OCI-LY1 (cell line): Measurements from ENCODE around the gene NEURL2.

ENCODE experiments used
- H2AFZ ChIP-seq: fragments of 200-600 bp; sonication (generic), shearing (Covaris generic); 2 replicates; pipeline ENCODE4 v1.6.0; 2014; ENCODE audit warnings: antibody characterized with exemption, mild to moderate bottlenecking, low read length
- H3F3A ChIP-seq: fragments of 200-600 bp; sonication (generic), shearing (Covaris generic); 2 replicates; pipeline ENCODE4 v1.6.0; 2014; ENCODE audit warnings: mild to moderate bottlenecking, antibody characterized with exemption, low read length, moderate library complexity; ENCODE audit not compliant: insufficient read depth
- H3K27ac ChIP-seq: fragments of 200-600 bp; sonication (generic); 2 replicates; pipeline ENCODE4 v1.5.1; 2014; ENCODE audit warnings: low read length, mixed run types, mild to moderate bottlenecking, low read depth; ENCODE audit not compliant: poor library complexity, severe bottlenecking
- H3K27me3 ChIP-seq: fragments of 200-600 bp; sonication (generic); 2 replicates; pipeline ENCODE4 v1.6.0; 2014; ENCODE audit warnings: antibody characterized with exemption, mild to moderate bottlenecking, low read length, moderate library complexity; ENCODE audit not compliant: insufficient read depth
- H3K36me3 ChIP-seq: fragments of 200-600 bp; sonication (generic); 2 replicates; pipeline ENCODE4 v1.6.1; 2014; ENCODE audit warnings: mild to moderate bottlenecking, antibody characterized with exemption, low read length, moderate library complexity, mixed read lengths; ENCODE audit not compliant: insufficient read depth
- H3K4me1 ChIP-seq: fragments of 200-600 bp; sonication (generic); 2 replicates; pipeline ENCODE4 v1.5.1; 2014; ENCODE audit warnings: mild to moderate bottlenecking, low read length, moderate library complexity; ENCODE audit not compliant: insufficient read depth, severe bottlenecking
- H3K4me2 ChIP-seq: fragments of 200-600 bp; sonication (generic), shearing (Covaris generic); 2 replicates; pipeline ENCODE4 v1.6.1; 2014; ENCODE audit warnings: low read length
- H3K4me3 ChIP-seq: fragments of 200-600 bp; sonication (generic); 2 replicates; pipeline ENCODE4 v1.5.1; 2014; ENCODE audit warnings: low read length, low read depth, mild to moderate bottlenecking, mixed read lengths; ENCODE audit not compliant: poor library complexity, severe bottlenecking
- H3K79me2 ChIP-seq: fragments of 200-600 bp; shearing (Covaris generic); 2 replicates; pipeline ENCODE4 v1.6.1; 2016; ENCODE audit warnings: mixed run types, low read length, mixed read lengths; ENCODE audit not compliant: insufficient read depth
- H3K9ac ChIP-seq: fragments of 200-600 bp; sonication (generic), shearing (Covaris generic); 2 replicates; pipeline ENCODE4 v1.6.1; 2014; ENCODE audit warnings: mild to moderate bottlenecking, low read length, mixed read lengths
- H3K9me2 ChIP-seq: fragments of 200-600 bp; sonication (generic), shearing (Covaris generic); 2 replicates; pipeline ENCODE4 v1.6.1; 2014; ENCODE audit warnings: low read depth, mild to moderate bottlenecking, low read length, mixed read lengths
- H3K9me3 ChIP-seq: fragments of 200-600 bp; shearing (Covaris generic); 2 replicates; pipeline ENCODE4 v1.6.1; 2014; ENCODE audit warnings: low read length, mixed read lengths
- H4K20me1 ChIP-seq: fragments of 200-600 bp; sonication (generic), shearing (Covaris generic); 2 replicates; pipeline ENCODE4 v1.6.0; 2016; ENCODE audit warnings: mild to moderate bottlenecking, low read length; ENCODE audit not compliant: insufficient read depth
- EZH2 ChIP-seq: fragments of 200-600 bp; sonication (generic), shearing (Covaris generic); IDR thresholded peaks from 2 replicates; pipeline ENCODE4 v1.8.0; 2017; ENCODE audit warnings: borderline replicate concordance, mixed run types, mild to moderate bottlenecking, antibody characterized with exemption, low read length, moderate library complexity, mixed read lengths
- TF ChIP-seq, protein P1 (sequence below): fragments of 200-600 bp; sonication (generic), shearing (Covaris generic); IDR thresholded peaks from 2 replicates; pipeline ENCODE4 v1.5.1; 2017; ENCODE audit warnings: mild to moderate bottlenecking, antibody characterized with exemption, low read length, moderate library complexity, mixed read lengths

NEURL2 gene

DNA sequence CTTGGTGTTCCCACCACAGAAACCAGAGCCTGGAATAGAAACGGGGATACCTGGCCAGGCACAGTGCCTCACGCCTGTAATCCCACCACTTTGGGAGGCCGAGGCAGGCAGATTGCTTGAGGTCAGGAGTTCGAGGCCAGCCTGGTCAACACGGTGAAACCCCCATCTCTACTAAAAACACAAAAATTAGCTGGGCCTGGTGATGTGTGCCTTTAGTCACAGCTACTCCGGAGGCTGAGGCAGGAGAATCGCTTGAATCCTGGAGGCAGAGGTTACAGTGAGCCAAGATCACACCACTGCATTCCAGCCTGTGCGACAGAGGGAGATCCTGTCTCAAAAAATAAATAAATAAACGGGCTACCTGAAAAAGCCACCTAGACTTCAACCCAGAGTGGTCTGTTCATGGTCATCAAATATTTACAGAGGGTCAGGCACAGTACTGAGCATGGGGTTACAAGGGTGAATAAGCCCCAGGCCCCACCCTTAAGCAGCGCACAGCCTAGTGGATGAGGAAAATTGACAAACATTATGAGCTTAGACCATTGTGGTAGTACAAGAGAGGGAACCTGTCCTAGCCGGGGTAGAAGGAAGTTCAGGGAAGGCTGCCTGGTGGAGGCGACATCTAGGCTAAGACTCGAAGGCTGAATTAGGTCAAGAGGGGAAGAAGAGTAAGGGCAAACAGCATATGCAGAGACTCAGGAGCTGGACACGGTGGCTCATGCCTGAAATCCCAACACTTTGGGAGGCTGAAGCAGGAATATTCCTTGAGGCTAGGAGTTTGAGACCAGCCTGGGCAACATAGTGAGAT lies 36.3 kb upstream of the NEURL2 start:
- Histone ChIP-seq H3K9ac (no peak overlapping the region), H3K36me3 (no peaks in the 10 kb centered on the region), H3K79me2 (no peaks in the 10 kb centered on the region), H2AFZ (no peak overlapping the region), H3K4me2 (no peak overlapping the region), H3K27ac (no peak overlapping the region), H3K4me3 (no peak overlapping the region), H3K4me1 (no peaks in the 10 kb centered on the region), H4K20me1 (no peaks in the 10 kb centered on the region), H3K9me2 (no peaks in the 10 kb centered on the region), H3F3A (no peaks in the 10 kb centered on the region), H3K9me3 (no peaks in the 10 kb centered on the region), H3K27me3 (0 out of 2 replicates have a peak, but pooled peaks cover 3% of the 10 kb centered on the region)
- TF ChIP-seq, protein P1, sequence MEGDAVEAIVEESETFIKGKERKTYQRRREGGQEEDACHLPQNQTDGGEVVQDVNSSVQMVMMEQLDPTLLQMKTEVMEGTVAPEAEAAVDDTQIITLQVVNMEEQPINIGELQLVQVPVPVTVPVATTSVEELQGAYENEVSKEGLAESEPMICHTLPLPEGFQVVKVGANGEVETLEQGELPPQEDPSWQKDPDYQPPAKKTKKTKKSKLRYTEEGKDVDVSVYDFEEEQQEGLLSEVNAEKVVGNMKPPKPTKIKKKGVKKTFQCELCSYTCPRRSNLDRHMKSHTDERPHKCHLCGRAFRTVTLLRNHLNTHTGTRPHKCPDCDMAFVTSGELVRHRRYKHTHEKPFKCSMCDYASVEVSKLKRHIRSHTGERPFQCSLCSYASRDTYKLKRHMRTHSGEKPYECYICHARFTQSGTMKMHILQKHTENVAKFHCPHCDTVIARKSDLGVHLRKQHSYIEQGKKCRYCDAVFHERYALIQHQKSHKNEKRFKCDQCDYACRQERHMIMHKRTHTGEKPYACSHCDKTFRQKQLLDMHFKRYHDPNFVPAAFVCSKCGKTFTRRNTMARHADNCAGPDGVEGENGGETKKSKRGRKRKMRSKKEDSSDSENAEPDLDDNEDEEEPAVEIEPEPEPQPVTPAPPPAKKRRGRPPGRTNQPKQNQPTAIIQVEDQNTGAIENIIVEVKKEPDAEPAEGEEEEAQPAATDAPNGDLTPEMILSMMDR = no peak
- no peak for TF ChIP-seq EZH2

DNA sequence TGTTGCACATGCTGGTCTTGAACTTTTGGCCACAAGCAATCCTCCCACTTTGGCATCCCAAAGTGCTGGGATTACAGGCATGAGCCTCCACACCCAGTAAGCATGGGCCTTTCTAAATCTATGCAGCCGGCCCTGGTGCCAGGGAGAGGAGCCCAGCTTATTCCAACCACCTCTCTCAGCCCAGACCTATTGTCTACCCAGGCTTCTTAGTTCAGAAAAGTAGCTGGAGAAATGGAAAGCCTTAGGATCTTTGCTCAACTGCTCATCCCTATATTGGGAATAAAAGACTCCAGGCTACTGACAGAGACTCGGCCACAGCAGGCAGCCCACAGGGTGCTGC lies 35.7 kb upstream of the NEURL2 start:
- no peak for TF ChIP-seq EZH2
- TF ChIP-seq, protein P1 = no peak
- Histone ChIP-seq H3K4me1 (no peaks in the 10 kb centered on the region), H3K36me3 (no peaks in the 10 kb centered on the region), H3K9ac (no peak overlapping the region), H4K20me1 (no peaks in the 10 kb centered on the region), H3K27me3 (0 out of 2 replicates have a peak, but pooled peaks cover 3% of the 10 kb centered on the region), H2AFZ (no peak overlapping the region), H3K9me2 (no peaks in the 10 kb centered on the region), H3F3A (no peaks in the 10 kb centered on the region), H3K27ac (no peak overlapping the region), H3K9me3 (no peaks in the 10 kb centered on the region), H3K79me2 (no peaks in the 10 kb centered on the region), H3K4me3 (no peak overlapping the region), H3K4me2 (no peak overlapping the region)

DNA sequence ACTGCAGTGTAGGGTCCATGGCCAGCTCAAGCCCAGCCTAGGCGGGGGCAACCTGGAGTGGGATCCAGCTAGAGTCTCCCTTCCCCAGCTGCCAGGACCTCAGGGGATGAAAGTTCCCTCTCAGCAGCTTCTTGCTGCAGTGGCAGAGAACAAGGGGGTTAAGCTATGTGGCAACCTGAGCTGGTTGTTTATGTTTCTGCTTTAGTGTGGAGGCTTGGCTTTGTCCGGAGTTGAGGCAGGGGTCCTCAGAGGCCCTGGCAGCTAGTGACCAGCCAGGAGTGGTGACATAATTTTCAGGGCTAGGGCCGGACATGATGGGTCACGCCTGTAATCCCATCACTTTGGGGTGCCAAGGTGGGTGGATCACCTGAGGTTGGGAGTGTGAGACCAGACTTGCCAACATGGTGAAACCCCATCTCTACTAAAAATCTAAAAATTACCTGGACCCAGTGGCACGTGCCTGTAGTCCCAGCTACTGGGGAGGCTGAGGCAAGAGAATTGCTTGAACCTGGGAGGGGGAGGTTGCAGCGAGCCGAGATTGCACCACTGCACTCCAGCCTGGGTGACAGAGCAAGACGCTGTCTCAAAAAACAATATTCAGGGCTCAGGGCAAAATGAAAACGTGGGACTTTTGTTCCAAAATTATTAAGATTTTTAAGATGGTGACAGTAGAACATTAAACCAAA lies 35.0 kb upstream of the NEURL2 start:
- 0 out of 2 replicates have a peak, but pooled peaks cover 3% of the 10 kb centered on the region for H3K27me3 ChIP-seq
- H3K9me2 ChIP-seq = no peaks in the 10 kb centered on the region
- no peaks in the 10 kb centered on the region for H3K9me3 ChIP-seq
- no peak overlapping the region for H2AFZ ChIP-seq
- H3K79me2 ChIP-seq = no peaks in the 10 kb centered on the region
- H3K4me1 ChIP-seq = no peaks in the 10 kb centered on the region
- H3K9ac ChIP-seq = no peak overlapping the region
- no peak overlapping the region for H3K27ac ChIP-seq
- H4K20me1 ChIP-seq = no peaks in the 10 kb centered on the region
- TF ChIP-seq EZH2 = no peak
- TF ChIP-seq, protein P1 = no peak
- H3F3A ChIP-seq = no peaks in the 10 kb centered on the region
- no peak overlapping the region for H3K4me2 ChIP-seq
- H3K36me3 ChIP-seq = no peaks in the 10 kb centered on the region
- no peak overlapping the region for H3K4me3 ChIP-seq
